HG02588 (cell line): Measurements from ENCODE around the gene PRF1.

ENCODE experiments used
- ATAC-seq: cut with Tn5 transposase; IDR thresholded peaks from one replicate; pipeline ENCODE4 v1.9.1; 2021; ENCODE audit warnings: mild to moderate bottlenecking, moderate library complexity; ENCODE audit not compliant: unreplicated experiment

PRF1 gene

DNA sequence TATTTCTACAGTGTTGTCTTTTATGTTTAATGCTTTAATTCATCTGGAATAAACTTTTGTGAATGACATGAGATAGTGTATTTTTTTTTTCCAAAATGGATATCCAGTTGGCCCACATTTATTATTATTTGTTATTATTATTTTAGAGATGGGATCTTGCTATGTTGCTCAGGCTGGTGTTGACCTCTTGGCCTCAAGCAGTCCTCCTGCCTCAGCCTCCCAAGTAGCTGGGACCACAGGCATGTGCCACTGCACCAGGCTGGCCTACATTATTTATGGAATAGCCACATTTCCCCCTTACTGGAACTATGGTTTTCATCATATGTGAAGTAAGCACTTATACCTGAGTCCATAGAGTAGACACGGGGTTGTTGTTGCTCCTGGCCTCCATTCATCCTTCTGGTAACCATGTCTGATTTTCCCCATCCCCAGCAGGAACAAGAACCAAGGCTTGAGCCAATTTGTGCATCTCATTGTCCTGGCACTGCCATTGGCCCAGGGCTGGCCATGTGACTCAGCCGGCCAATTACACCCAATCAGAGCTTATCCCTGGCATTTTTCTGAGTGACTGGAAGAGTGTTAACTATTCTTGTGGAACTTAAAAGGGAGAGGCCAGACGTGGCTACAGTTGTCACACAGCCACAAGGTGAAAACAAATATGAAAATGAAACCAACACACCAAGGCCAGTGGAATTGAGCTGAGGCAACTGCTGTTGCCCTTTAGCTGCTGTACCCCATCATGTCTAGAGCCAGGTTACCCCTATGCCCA is 23.1 kb downstream of the PRF1 start:
- ATAC-seq, result no peak

- peak; percentile 57 for ATAC-seq
These were observed 24.1 kb downstream of the PRF1 start for GRCh38 chr10:70578371-70578947.

DNA sequence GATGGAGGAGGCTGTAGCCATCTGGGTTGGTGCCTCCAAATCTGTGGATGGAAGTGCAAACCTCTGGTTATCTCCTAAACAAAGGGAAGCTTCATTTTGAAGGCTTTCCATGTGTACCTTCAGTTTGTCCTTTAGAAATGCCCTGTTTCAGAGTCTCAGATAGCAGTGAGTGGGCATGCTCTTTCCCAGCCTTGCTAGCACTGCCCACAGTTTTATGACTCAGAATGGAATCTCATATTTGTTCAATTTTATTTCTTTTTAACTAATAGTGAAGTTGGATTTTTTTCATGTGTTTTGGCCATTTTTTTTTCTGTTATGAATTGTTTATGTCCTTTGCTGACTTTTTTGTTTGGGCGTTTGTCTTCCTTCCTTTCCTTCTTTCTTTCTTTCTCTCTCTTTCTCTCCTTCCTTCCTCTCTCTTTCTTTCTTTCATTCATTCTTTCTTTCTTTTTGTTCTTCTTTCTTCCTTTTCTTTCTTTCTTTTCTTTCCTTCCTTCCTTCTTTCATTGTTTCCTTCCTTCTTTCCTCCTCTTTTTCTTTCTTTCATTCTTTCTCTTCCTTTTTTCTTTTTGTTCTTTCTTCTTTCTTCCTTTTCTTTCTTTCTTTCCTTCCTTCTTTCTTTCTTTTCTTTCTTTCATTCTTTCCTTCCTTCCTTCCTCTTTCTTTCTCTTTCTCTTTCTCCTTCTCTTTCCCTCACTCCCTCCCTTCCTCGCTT is 25.6 kb downstream of the PRF1 start:
- no peak for ATAC-seq

DNA sequence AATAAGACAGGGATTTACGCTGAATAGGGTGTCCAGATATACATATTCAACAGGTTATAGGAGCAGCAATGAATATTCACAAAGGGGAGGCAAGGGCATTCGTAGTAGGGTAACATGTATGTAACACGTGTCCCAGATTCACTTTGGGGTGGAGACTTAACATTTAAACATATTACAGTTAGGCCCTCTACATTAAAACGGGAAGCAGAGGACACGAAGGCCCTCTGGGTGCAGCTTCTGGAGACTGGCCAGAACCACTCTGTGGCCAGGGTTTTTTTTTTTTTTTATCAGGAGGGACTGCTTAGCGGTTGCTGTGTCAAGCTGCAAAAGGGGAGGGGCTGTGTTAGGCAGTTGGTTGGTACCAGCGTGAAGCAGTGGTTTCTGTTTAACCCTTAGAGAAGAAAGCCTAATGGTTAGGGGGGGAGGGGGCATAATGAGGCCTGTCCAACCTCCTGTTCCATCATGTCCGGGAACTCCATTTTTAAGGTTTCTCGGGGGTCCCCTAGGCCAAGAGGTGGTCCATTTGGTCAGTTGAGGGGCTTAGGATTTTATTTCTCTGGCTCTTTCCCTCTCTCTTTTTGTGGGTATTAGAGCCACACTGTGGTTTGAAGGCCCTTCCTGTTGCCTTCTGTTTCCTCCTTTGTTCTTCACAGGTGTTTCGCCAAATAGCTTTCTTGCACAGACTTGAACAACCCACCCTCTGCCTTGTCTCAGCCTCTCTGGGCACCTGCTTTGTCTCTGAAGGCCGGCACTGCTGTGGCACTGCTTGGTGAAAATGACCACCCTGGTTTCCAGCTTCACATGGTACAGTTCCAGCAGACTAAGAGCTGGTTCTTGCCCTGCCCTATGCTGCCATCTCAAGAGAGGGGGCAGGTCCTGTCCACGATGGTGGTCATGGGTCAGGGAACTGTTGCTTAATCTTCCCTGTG is 26.4 kb downstream of the PRF1 start:
- peak; percentile 53 for ATAC-seq

GRCh38 chr10:70575486-70575873 is 27.1 kb downstream of the PRF1 start:
- ATAC-seq, result no peak

GRCh38 chr10:70573599-70574506 is 28.7 kb downstream of the PRF1 start:
- ATAC-seq, result no peak

DNA sequence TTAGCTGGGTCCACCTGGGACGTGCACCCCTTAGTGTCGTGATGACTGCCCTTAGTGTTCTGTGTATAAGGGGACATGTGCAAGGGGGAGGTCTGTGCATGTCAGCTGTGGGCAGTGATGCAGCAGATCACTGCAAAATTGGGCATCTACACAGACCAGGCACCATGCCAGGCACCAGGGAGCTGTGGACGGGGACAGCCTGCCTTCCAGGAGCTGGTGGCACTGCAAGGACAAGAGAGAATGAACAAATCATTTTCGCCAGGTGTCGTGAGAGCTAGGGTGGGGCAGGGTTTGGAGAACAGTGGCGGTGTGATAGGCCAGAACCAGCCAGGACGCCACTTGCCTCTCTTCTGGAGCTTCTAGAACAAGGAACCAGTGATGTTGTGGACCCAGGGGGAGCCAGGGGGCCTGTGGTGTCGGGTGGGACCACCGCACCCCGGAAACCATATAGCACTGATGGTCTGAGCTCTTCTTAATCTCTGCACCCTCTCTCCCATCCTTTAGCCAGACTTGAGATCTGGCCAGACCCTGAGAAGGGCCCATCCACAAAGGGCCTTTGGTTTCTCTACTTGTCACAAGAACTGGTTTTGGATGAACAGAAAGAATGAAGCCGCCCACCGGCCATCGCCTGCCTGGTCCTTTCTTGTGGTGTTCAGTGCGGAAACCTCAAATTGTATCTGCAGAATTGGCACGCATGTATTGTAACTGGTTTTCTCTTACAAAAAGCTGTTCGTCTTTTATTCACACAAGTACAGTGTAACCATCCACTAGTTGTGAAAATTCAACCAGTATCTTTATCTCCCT is 30.7 kb downstream of the PRF1 start:
- no peak for ATAC-seq

DNA sequence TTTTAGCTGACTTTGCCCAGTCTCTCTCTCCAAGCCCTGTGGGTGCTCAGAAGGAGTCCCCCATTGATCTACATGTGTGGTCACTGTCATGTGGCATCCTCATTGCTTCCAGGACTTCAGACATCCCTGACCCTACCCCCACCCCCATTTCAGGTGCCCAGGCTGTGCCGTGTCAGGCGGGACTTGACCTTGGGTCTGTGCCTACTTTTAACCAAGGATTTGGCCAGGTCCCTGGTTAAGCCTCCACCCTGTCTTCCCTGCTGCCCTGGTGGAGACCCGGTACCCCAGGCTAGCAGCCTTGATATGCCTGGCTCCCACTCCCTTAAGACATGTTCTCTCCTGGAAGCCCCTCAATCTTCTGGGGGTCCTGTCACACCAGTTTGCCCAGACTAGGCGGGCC is 31.3 kb downstream of the PRF1 start:
- no peak for ATAC-seq

DNA sequence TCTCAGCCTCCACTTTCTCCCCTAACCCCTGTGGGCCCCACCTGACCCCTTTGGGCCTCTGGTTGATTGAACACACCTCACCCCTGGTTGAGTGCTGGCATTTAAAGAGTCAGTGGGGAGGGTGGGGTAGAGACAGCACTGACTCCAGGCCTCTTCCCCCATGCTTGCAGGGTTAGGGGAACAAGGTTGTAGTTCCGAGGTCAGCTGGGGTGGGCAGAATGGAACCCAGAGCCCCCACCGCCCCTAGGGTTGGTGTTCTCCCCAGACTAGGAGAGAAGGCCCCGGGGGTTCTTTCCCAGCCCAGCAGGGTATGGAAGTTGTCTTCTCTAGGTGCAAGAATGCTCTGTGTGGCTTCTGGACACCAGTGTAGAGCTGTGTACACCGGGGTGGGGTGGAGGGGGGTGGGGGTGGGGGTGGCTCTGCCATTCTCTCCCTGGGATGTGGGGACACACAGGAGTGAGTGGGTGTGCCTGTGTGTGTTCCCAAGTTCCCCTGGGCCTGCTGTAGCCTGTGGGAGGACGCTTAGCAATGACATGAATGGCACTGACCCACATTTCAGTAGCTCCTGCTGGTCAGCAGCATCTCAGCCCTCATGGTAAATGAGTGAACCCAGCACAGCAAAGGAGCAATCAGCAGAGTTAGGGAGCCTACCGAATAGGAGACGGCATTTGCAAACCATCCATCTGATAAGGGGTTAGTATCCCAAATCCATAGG is 33.6 kb downstream of the PRF1 start:
- ATAC-seq, result no peak

GRCh38 chr10:70568113-70568512 is 34.4 kb downstream of the PRF1 start:
- ATAC-seq, result no peak

GRCh38 chr10:70567603-70568002 is 34.9 kb downstream of the PRF1 start:
- ATAC-seq, result no peak

DNA sequence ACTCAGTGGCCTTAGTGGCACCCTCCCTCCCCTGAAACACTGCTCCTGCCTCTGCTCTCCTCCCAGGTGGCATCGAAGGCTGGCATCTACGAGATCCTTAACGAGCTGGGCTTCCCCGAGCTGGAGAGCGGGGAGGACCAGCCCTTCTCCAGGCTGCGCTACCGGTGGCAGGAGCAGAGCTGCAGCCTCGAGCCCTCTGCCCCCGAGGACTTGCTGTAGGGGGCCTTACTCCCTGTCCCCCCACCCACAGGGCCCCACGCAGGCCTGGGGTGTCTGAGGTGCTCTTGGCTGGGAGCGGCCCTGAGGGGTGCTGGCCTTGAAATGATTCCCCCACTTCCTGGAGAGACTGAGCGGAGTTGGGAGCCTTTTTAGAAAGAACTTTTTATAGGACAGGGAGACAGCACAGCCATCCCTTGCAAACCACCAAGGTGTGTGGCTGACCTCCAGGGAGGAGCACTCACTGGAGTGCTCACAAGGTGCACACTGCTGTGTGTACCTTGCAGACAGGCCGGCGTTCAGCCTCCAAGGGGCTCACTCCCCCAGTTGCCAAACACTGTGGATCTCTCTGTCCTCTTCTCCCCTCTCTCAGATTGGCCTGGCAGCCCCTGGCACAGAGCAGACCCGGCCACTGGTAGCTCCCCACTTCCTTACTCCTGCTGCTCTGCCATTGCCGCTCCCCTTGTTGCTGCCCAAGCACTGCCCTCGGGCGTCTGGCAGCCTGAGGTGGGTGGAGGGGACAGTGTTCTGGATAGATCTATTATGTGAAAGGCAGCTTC is 35.8 kb downstream of the PRF1 start:
- no peak for ATAC-seq

- no peak for ATAC-seq
These were observed 36.7 kb downstream of the PRF1 start for GRCh38 chr10:70565556-70566514.

DNA sequence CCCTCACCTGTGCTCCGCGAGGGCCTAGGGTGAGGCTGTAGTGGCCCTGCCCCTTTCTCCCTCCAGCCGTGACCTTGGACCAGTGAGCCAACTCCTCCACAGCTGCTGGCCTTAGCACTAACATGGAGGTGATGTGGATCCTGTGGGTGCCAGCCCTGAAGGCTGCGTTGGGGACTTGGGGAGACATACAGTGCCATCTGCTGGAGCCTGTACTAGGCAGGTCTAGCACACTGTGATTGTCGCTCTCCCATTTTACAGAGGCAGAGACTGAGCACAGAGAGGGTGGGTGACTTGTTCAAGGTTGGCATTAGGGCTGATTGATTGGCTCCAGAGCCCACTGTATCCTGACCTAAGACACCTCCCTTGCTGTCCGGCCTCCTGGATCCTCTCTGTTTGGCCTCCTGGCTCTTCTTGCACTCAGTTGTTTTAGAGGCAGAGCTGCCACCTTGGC is 37.6 kb downstream of the PRF1 start:
- no peak for ATAC-seq

GRCh38 chr10:70564113-70564725 is 38.3 kb downstream of the PRF1 start:
- ATAC-seq, result no peak

GRCh38 chr10:70563230-70563629 is 39.3 kb downstream of the PRF1 start:
- no peak for ATAC-seq
